NCI-H1048 (cell line): ENCODE data around the gene SERGEF.

Source experiments
- DNase-seq: peaks from one replicate; lab custom pipeline; 2025; lab: John Stamatoyannopoulos, UW

The SERGEF gene

DNA sequence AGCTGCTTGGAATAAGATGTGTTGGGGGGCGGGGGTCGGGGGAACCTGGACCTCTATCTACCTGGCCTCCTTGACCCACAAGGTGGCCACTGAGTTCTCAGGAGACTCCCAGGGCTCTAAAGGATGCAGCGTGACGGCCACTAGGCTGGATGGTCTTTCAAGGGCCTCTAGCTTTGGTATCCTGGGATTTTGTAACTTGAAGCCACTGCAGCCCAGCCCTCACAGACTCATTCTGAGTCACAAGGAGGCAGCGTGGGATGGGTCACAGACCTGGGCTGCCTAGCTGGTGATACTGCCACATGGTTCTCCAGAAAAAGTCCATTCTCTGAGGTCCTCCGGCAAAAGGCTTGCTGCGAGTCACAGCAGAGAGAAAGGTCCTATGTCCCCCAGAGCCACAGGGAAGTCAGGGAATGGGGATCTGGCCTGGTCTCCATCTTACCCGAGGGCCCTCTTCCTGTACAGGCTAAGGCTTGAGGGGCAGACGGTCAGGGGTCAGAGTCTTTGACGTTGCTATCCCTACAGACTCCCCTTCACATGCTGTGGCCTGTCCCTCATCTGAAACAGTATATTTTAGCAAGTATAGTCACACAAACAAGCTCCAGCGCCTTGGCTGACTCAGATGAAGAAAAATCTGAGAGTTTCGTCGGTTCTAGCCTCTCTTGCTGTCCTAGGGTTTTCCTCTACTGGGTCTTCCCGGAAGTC, 225.9 kb downstream of the SERGEF start:
- no peak for DNase-seq

DNA sequence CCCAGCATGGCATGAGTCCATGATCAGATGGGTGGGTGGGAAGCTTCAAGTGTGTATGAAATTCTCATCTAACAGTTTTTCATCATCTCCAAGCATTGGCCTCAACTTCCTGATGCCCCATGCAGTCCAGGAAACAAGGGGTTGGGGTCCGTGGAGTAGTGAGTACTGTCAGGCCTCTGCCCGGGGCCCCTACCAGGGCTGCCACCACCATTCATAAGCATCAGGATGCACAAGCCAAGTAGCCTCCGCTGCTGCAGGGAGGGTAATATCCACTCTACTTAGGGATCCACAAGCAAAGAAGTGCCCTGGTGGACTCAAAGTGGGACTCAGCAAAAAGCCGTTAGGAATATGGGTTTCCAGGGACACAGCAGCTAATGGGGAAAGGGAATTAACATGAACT, 229.0 kb downstream of the SERGEF start:
- DNase-seq: no peak

DNA sequence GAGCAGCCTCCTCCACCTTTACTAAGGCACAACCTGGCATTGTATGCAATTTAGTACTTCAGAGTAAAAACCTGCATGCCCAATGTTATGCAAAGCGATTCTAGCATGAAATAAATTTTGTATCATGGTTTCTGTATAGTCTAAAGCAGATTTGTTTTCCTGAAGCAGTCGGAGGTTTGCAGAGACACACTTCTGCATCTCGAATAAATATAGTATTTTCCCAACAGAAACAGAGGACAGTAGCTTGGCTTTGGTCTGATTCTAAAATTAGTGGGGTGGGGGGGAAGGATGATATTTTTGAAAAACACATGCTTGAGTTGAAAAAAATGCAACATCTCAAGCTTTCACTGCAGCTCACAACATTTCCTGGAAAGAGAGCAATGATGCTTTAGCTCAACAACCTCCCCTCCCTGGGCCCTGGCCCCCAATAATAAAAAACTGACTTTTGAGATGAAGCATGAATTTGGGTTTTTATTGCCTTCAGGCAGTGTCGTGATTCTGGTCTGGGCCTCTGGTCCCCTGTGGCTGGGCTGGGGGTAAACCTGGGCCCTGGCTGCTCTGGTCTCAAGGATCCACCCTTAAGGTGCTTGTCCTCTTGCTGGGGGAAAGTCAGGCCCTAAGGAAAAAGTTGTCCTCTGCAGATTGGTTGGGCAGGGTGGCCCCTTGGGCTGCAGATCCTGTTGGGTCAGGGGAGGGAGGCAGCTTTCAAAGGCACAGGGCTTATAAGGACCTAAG, 230.1 kb downstream of the SERGEF start:
- no peak for DNase-seq

GRCh38 chr11:17782145-17782544, 230.7 kb downstream of the SERGEF start:
- DNase-seq: no peak

DNA sequence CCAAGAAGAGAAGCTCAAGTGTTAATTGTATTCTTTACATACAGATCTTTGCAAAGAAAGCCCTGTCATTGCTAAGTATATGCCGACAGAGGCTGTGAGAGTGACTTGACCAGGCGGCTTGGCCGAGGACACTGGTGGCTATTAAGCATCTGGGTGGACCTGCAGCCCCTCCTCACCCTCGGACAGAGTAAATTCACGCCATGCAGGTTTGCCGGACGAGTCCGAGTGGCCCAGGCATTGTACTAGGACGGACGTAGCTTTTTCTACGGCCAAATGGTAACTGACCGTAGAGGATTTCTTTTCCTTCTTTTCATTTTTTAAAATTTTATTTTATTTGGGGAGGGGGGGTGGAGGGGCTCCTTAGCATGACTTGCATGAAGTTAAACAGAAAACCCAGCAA, 231.2 kb downstream of the SERGEF start:
- no peak for DNase-seq

DNA sequence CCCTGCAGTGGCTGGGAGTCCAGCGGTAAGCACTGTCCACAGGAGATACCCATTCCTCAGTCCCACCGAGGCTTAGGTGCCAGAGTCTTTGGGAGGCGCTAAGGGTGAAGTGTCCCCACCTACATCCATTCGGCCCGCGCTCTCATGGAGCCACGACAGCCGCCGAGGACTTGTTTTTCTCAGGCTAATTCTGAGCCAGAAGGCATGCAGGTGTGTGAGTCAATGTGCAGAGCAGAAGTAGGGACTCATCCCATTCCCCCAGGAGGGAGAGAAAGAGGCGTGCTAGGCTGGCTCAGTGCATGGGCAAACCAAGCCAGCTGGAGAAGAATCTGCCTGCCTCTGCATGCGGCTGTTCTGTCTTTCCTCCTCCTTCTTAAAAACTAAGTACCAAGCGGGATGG, 231.6 kb downstream of the SERGEF start:
- no peak for DNase-seq

GRCh38 chr11:17780668-17781067, 232.2 kb downstream of the SERGEF start:
- no peak for DNase-seq

DNA sequence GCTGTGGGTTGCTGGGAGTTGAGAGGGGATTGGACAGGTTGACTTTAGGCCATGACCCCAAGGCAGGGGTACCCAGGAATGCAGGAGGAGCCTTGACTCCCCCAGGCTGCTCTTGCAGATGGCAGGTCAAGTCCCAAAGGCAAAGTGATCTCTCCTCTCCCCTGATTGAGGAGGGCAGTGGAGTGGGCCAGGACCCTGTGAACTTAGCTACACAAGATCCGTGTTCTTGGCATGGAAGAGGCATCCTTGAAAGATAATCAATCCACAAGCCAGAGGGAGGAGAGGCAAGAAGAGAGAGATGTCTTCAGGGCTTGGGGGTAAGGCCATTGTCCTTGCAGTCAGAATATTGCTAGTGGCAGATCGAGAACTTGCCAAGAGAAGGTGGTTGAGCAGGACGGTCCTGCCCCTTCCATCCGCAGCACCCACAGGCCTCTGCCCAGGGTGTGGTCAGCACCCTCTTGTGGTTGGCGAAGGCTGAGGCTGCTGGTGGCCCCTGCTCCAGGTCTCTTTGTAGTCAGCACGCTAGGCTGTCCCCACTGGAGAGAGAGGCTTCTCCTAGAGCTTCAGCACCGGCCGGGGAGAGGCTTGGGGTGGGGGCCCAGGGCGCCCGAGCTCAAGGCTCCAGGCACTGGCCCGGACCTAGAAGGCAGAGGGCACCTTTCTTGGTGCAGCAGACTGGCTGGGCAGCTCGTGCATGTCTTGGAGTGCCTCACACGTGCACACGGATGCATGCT, 232.8 kb downstream of the SERGEF start:
- no peak for DNase-seq

DNA sequence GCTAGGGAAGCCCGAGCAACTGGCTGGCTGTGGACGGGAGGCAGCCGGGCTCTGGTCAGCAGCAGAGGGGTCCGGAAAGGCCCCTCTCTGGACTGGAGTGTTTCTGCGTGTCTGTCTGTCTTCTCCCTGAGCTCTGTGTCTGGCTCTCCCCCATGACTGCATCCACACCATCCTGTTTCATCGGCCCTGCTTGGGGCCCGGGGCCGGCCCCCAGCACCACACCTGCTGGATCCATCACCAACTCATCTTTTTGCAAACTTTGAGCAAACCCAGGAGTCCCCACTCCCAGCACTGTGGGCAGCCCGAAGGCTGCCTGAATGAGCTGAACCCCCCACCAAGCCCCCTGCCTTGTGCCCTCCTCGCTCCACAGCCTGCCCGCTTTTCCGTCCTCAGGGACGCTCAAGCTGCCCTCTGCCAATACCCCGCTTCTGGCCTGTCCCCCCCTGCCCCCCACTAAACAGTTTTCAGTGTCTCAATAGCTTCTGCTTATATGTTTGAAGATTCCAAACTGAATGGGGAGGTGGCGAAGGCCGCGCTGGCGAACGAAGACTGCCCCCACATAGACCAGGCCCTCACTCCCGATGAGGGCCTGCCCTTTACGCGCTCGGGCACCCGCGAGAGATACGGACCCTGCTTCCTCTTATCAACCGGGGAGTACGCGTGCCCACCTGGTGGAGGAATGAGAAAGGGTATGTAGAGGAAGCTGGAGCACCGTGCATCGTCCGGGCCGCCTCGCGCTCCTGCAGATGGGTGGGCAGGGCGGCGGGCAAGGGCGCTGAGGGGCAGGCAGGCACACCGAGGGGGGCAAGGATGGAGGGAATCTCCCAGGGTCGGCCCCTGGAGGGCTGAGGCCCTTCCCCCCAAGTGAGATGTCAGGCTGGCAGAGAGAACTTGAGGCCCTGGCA, 233.6 kb downstream of the SERGEF start:
- no peak for DNase-seq

- no peak for DNase-seq
These were observed 234.5 kb downstream of the SERGEF start for GRCh38 chr11:17778352-17778751.

GRCh38 chr11:17777738-17778091, 235.1 kb downstream of the SERGEF start:
- no peak for DNase-seq

DNA sequence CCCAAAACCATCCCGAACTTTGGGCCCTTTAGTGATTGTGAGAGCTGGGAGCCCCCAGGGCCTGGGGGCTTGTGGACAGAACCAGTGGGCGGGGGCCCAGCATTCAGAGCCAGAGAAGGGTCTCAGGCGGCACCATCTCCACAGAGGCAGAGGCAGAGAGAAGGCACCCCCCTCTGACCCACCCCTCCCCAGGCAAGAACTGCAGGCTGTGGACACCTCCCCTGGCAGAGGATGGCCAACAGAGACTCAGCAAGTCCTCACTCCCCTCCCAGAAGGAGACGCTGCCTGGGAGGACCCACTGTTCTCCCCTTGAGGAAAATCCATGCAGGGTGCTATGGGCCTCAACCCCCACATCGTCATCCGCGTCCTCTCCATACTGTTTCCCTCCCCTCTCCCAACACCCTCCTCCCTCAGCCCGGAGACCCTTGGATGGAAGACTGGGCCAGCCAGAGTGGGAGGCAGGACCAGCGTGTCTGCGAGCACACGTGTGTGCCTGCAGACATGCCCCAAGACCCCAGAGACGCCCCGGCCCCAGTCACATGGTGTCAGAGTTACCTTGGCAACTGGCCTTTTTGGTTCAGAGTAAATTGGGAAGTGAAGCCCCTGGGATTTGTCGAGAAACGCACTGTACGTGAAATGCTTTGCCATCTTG, 235.6 kb downstream of the SERGEF start:
- no peak for DNase-seq

DNA sequence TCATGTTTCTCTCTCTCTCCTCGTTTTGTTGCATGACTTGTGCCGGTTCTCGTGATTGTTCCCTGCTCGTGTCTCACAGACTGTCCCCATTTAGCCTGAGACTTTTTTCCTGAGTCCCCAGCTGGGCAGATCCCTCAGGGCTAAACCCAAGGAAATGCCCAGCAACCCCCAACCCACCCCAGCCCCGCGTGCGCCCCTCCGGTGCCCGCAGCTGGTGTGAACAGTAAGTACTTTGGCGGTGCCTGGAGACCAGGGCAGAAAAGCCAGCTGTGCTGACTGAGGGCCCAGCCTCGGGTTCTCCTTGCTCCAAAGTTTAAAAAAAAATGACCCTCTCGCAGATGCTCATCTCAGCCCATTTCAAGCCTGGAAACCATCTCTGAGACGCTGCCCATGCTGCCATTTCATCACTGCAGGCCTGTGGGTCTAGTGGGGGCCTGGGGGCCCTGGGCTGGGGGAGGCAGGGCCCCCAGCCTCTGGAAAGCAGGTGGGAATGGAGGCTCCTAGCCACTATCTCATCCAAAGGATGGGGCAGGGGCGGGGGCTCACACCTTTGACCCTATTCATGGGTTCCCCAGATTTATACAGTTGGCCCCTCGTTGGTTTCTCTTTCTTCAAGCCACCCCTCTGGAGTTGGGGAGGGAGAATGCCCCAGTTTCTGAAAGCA, 236.5 kb downstream of the SERGEF start:
- DNase-seq: no peak

GRCh38 chr11:17775507-17776211, 237.2 kb downstream of the SERGEF start:
- DNase-seq: no peak

- DNase-seq: no peak
These were observed 237.9 kb downstream of the SERGEF start for GRCh38 chr11:17775035-17775348.

DNA sequence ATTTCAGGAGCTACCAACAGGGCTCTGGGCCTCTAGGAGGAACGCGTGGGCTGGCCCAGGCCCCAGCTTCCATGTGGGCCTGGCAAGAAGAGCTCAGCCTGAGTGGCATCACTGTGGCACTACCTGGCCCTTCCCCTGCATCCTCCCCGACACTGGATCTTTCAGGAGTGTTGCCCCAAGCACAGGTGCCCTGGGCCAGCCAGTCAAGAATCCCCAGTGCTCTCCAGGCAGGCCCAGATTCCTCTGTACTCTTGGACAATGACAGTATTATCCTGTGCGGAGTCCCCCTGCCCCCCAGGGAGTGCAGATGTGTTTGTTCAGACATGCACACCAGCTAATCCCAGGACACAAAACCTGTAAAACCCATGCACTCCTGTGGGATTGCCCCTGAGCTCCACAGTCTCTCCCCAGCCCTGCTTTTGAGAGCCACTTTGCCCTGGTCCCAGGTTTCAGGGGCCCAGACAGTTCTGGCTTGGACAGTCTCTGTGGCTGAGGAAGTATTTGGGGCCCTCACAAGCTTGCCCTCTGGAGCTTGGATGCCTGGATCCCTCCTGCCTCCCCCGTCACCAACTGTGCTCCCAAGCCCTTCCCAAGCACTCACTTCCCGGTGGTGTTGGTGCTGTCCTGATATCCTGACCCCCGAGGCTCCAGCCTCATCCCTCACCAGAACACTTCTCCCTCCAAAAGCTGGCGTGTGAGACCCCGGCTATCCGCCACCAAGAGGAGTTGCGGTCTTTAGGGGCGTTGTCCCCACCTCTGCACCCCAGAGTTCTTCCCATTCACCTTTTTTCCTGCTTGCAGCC, 238.4 kb downstream of the SERGEF start:
- no peak for DNase-seq

GRCh38 chr11:17773674-17774073, 239.2 kb downstream of the SERGEF start:
- no peak for DNase-seq

GRCh38 chr11:17772704-17773600, 239.9 kb downstream of the SERGEF start:
- DNase-seq: no peak
